H1 (cell line): ENCODE results near the gene FAM81A. TPM values are rescaled to one million over a fixed set of nuclear protein-coding genes. Genes with fewer than 3 reads are reported as not detected.

Experiments used
- CHD7 ChIP-seq: fragments of 300-600 bp; sonication (generic); IDR thresholded peaks from 2 replicates; pipeline ENCODE4 v1.7.1; 2012; ENCODE audit warnings: low read length, moderate library complexity, mild to moderate bottlenecking, inconsistent platforms; ENCODE audit not compliant: insufficient replicate concordance
- CTBP2 ChIP-seq: IDR thresholded peaks from 2 replicates; pipeline ENCODE4 v1.7.0; 2011; ENCODE audit warnings: borderline replicate concordance, mild to moderate bottlenecking, moderate library complexity, mixed read lengths, low read length; ENCODE audit not compliant: insufficient read depth, insufficient read length
- EZH2 ChIP-seq: fragments of 200-600 bp; sonication (generic); IDR thresholded peaks from 2 replicates; pipeline ENCODE4 v1.7.1; 2012; ENCODE audit warnings: low read depth, mild to moderate bottlenecking, moderate library complexity, low read length, inconsistent platforms; ENCODE audit not compliant: severe bottlenecking
- HDAC2 ChIP-seq, 2 experiments: fragments of 300-600 bp in 1 of 2; sonication (generic) in 1 of 2; IDR thresholded peaks; 2 replicates each; pipeline ENCODE4 v1.6.1; 2011 to 2012; ENCODE audit warnings: low read depth in 2 of 2, low read length in 2 of 2, mild to moderate bottlenecking in 2 of 2, moderate library complexity in 2 of 2, borderline replicate concordance in 1 of 2, inconsistent platforms in 1 of 2
- HDAC6 ChIP-seq: IDR thresholded peaks from one replicate; pipeline ENCODE4 v1.7.1; 2012; ENCODE audit warnings: low read depth, mild to moderate bottlenecking, inconsistent platforms, low read length, moderate library complexity
- JUND ChIP-seq: IDR thresholded peaks from 2 replicates; pipeline ENCODE4 v1.6.1; 2011; ENCODE audit warnings: mild to moderate bottlenecking, improper control_type of control experiment, low read length
- KDM4A ChIP-seq: IDR thresholded peaks from one replicate; pipeline ENCODE4 v1.7.1; 2012; ENCODE audit warnings: low read depth, mild to moderate bottlenecking, moderate library complexity, low read length, inconsistent platforms; ENCODE audit not compliant: severe bottlenecking
- POU5F1 ChIP-seq: IDR thresholded peaks from 2 replicates; pipeline ENCODE4 v1.6.1; 2011; ENCODE audit warnings: low read depth, mild to moderate bottlenecking, low read length, moderate library complexity
- RAD21 ChIP-seq, 2 experiments: IDR thresholded peaks in 1 of 2; conservative IDR thresholded peaks in 1 of 2; 2 replicates each; pipeline ENCODE4 v1.6.1; 2011; ENCODE audit warnings: low read depth in 2 of 2, low read length in 2 of 2, improper control_type of control experiment in 1 of 2, inconsistent platforms in 1 of 2, mild to moderate bottlenecking in 1 of 2, moderate library complexity in 1 of 2
- SRF ChIP-seq: IDR thresholded peaks from 2 replicates; pipeline ENCODE4 v1.6.1; 2011; ENCODE audit warnings: mild to moderate bottlenecking, low read depth, low read length, moderate library complexity
- TBP ChIP-seq: IDR thresholded peaks from 2 replicates; pipeline ENCODE4 v1.6.1; 2011; ENCODE audit warnings: low read depth, low read length, improper control_type of control experiment
- polyA plus RNA-seq, 7 experiments: library from polyadenylated mRNA; depleted of rRNA in 3 of 7; stranded (reverse) in 5 of 7; unstranded in 2 of 7; fragments of >200 nt in 5 of 7; fragments of 200-250 nt in 2 of 7; gene quantifications; 1 replicate in 5 of 7; 2 replicates in 1 of 7; 4 replicates in 1 of 7; pipeline versions ENCODE4 v1.2.1 to v1.2.3, GENCODE V29; 2011 to 2013; ENCODE audit warnings: missing spikeins in 2 of 7, mixed read lengths in 2 of 7
- total RNA-seq: library from RNA; stranded (reverse); fragmentation: NEBNext Ultra II Directional; extraction: Animal tissue kit (Norgen Biotek cat#: 25700); gene quantifications from 2 replicates; pipeline ENCODE4 v1.2.1, GENCODE V29; 2021

FAM81A gene
- total and polyA plus RNA-seq, 2 of the 8 experiments (the other 6 are each of a cell fraction or from before 2014, with no cell fraction given): 0.56 to 3.0 TPM

- TF ChIP-seq CHD7 (no peak), HDAC6 (no peak), RAD21 (IDR thresholded peaks at IDR 0.05 in 1 of 2, conservative IDR thresholded peaks at IDR 0.05 in 1 of 2; ENCODE audit: low read depth in 2 of 2, low read length in 2 of 2) (no peak), POU5F1 (no peak), TBP (no peak), KDM4A (no peak), JUND (no peak), EZH2 (no peak), HDAC2 (IDR thresholded peaks at IDR 0.05; ENCODE audit: borderline replicate concordance in 1 of 2, low read depth in 2 of 2, low read length in 2 of 2) (no peak), SRF (no peak), CTBP2 (no peak)
Observed at GRCh38 chr15:59485036-59485435, 47.0 kb downstream of the FAM81A start (continued).
